NOMO-1 treated with DMSO at 0.1 percent for 48 hours (cell line): ENCODE measurements around the gene TTC29.

Source experiments
- DNase-seq: peaks from one replicate; lab custom pipeline; 2025; ENCODE audit not compliant: unreplicated experiment; lab: John Stamatoyannopoulos, UW

TTC29 gene

GRCh38 chr4:146945556-146946374 is at the start of gene TTC29:
Gene TTC29, minus strand, starts transcription at chr4:146945864. Its CDS starts 5,969 bp downstream, at chr4:146939895.
- peak; percentile 83 for DNase-seq

- DNase-seq = no peak
Observed at GRCh38 chr4:146981651-146982050, 36.0 kb upstream of the TTC29 start.

- no peak for DNase-seq
Observed at GRCh38 chr4:146978641-146979040, 33.0 kb upstream of the TTC29 start.

- no peak for DNase-seq
Observed at GRCh38 chr4:146976145-146976544, 30.5 kb upstream of the TTC29 start.

GRCh38 chr4:146975527-146975926 is 29.9 kb upstream of the TTC29 start:
- no peak for DNase-seq

- no peak for DNase-seq
Observed at GRCh38 chr4:146975036-146975435, 29.4 kb upstream of the TTC29 start.

- no peak for DNase-seq
Observed at GRCh38 chr4:146972036-146972435, 26.4 kb upstream of the TTC29 start.

- no peak for DNase-seq
Observed at GRCh38 chr4:146969126-146969525, 23.5 kb upstream of the TTC29 start.

- no peak for DNase-seq
Observed at GRCh38 chr4:146960634-146961033, 15.0 kb upstream of the TTC29 start.

- no peak for DNase-seq
Observed at GRCh38 chr4:146959692-146960091, 14.0 kb upstream of the TTC29 start.

GRCh38 chr4:146957237-146957636 is 11.6 kb upstream of the TTC29 start:
- no peak for DNase-seq

GRCh38 chr4:146952896-146953295 is 7.2 kb upstream of the TTC29 start:
- DNase-seq = no peak

GRCh38 chr4:146949559-146949958 is 3.9 kb upstream of the TTC29 start:
- DNase-seq = no peak

- no peak for DNase-seq
Observed at GRCh38 chr4:146943691-146944375, 1.8 kb downstream of the TTC29 start.

- DNase-seq = no peak
Observed at GRCh38 chr4:146932116-146932515, 13.5 kb downstream of the TTC29 start.

- DNase-seq = peak; percentile 7
Observed at GRCh38 chr4:146930673-146931072, 15.0 kb downstream of the TTC29 start.

- DNase-seq = no peak
Observed at GRCh38 chr4:146927695-146928094, 18.0 kb downstream of the TTC29 start.

- peak; percentile 57 for DNase-seq
Observed at GRCh38 chr4:146916479-146917076, 29.1 kb downstream of the TTC29 start.

GRCh38 chr4:146915132-146915531 is 30.5 kb downstream of the TTC29 start:
- no peak for DNase-seq

- DNase-seq = no peak
Observed at GRCh38 chr4:146900295-146900694, 45.4 kb downstream of the TTC29 start.

- DNase-seq = no peak
Observed at GRCh38 chr4:146890301-146890700, 55.4 kb downstream of the TTC29 start.

- no peak for DNase-seq
Observed at GRCh38 chr4:146883070-146883469, 62.6 kb downstream of the TTC29 start.
